Progenitor cell of endocrine pancreas (in vitro differentiated cells): ENCODE measurements around the gene PPP1R3F. TPM values are rescaled to one million over a fixed set of nuclear protein-coding genes. Genes with fewer than 3 reads are reported as not detected.

Experiments used
- DNase-seq: peaks from one replicate; pipeline ENCODE4 v3.0.0; 2021; ENCODE audit warnings: low spot score; ENCODE audit not compliant: unreplicated experiment
- H3K27ac Mint-ChIP-seq: 2 replicates; pipeline ENCODE4 v1.8.0; 2021; ENCODE audit warnings: mild to moderate bottlenecking, moderate library complexity, mixed read lengths
- H3K27me3 Mint-ChIP-seq: 2 replicates; pipeline ENCODE4 v1.8.0; 2021; ENCODE audit warnings: mixed read lengths
- H3K36me3 Mint-ChIP-seq: 2 replicates; pipeline ENCODE4 v1.8.0; 2022; ENCODE audit warnings: mixed read lengths; ENCODE audit not compliant: insufficient read depth
- H3K4me1 Mint-ChIP-seq: 2 replicates; pipeline ENCODE4 v1.8.0; 2021; ENCODE audit warnings: low read depth, mixed read lengths
- H3K4me3 Mint-ChIP-seq: 2 replicates; pipeline ENCODE4 v1.8.0; 2021; ENCODE audit warnings: low read depth, mild to moderate bottlenecking, moderate library complexity, mixed read lengths
- H3K9me3 Mint-ChIP-seq: 2 replicates; pipeline ENCODE4 v1.8.0; 2021; ENCODE audit warnings: low read depth, mixed read lengths
- total RNA-seq: library from RNA; stranded (reverse); gene quantifications from 2 replicates; pipeline ENCODE4 v1.2.1, GENCODE V29; 2021
- TF ChIP-seq, protein P1 (sequence below): fragments of 200-600 bp; sonication (generic); IDR thresholded peaks from one replicate; pipeline ENCODE4 v1.5.0; 2021; ENCODE audit warnings: antibody characterized with exemption, mild to moderate bottlenecking; ENCODE audit not compliant: unreplicated experiment

The PPP1R3F gene
- total RNA-seq, 1 donor from 2014 or later, result 10.2 TPM

DNA sequence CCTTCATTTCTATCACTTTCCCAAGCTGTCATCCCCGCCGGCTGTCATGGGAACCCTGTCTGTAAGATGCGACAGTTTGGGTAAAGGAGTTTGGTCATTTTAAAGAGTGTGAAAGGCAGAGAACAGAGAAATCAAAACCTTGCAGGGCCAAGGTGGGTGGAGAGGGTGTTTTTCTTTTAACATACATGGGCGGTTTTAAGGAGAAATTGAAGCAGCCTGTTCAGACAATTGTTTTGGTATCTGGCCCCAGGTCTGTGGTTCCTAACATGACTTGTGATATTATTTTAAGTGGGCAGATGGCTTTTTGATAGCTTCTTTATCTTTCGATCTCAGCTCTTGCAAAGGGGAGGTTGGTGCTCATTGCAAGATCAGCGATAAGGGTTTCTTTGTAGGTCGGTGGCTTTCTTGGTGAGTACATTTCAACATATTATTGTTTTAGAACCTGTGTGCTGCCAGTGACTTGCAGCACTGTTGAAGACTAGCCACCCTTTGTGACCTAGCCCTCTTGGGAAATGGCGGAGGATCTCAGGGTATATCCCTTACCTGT lies 3.7 kb downstream of the PPP1R3F start:
- no peak overlapping the region for H3K4me3 Mint-ChIP-seq

GRCh38 chrX:49276207-49276606 lies 6.6 kb downstream of the PPP1R3F start:
- H3K27me3 Mint-ChIP-seq, result no peaks in the 10 kb centered on the region
- no peak for DNase-seq
- H3K36me3 Mint-ChIP-seq, result peaks cover 6% of the 10 kb centered on the region
- peaks cover 23% of the 10 kb centered on the region for H3K4me1 Mint-ChIP-seq
- TF ChIP-seq, protein P1, sequence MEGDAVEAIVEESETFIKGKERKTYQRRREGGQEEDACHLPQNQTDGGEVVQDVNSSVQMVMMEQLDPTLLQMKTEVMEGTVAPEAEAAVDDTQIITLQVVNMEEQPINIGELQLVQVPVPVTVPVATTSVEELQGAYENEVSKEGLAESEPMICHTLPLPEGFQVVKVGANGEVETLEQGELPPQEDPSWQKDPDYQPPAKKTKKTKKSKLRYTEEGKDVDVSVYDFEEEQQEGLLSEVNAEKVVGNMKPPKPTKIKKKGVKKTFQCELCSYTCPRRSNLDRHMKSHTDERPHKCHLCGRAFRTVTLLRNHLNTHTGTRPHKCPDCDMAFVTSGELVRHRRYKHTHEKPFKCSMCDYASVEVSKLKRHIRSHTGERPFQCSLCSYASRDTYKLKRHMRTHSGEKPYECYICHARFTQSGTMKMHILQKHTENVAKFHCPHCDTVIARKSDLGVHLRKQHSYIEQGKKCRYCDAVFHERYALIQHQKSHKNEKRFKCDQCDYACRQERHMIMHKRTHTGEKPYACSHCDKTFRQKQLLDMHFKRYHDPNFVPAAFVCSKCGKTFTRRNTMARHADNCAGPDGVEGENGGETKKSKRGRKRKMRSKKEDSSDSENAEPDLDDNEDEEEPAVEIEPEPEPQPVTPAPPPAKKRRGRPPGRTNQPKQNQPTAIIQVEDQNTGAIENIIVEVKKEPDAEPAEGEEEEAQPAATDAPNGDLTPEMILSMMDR, result no peak
- H3K9me3 Mint-ChIP-seq, result peaks cover 10% of the 10 kb centered on the region
- no peak overlapping the region for H3K4me3 Mint-ChIP-seq
- H3K27ac Mint-ChIP-seq, result no peak overlapping the region

More for the DNA sequence above, 3.7 kb downstream of the PPP1R3F start:
- Mint-ChIP-seq H3K27me3 (no peaks in the 10 kb centered on the region), H3K4me1 (peaks cover 26% of the 10 kb centered on the region), H3K36me3 (peaks cover 10% of the 10 kb centered on the region), H3K27ac (no peak overlapping the region), H3K9me3 (peaks cover 12% of the 10 kb centered on the region)
- TF ChIP-seq, protein P1, result no peak
- no peak for DNase-seq

GRCh38 chrX:49276671-49277534 lies 7.3 kb downstream of the PPP1R3F start:
- Mint-ChIP-seq H3K27ac (peak overlapping the region; percentile 37), H3K27me3 (no peaks in the 10 kb centered on the region), H3K4me1 (peaks cover 18% of the 10 kb centered on the region), H3K4me3 (no peak overlapping the region), H3K36me3 (peaks cover 5% of the 10 kb centered on the region), H3K9me3 (peaks cover 9% of the 10 kb centered on the region)
- TF ChIP-seq, protein P1, result no peak
- no peak for DNase-seq

DNA sequence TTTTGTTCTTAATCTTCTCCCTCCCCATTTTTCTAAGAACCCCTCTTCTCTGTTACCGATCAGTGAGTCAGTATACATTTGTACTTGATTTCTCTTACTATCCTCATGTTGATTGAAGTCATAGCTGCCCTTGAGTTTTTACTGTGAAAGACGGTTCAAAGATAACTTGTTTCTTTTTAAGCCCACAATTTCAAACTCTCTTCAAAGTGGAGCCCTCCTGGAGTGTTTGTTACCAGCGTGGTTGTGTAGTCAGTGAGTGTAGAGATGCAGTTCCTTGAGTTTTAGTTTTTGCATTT lies 7.9 kb downstream of the PPP1R3F start:
- Mint-ChIP-seq H3K27ac (peak overlapping the region; percentile 65), H3K27me3 (no peaks in the 10 kb centered on the region), H3K36me3 (peaks cover 6% of the 10 kb centered on the region), H3K9me3 (peaks cover 11% of the 10 kb centered on the region), H3K4me3 (no peak overlapping the region), H3K4me1 (peaks cover 18% of the 10 kb centered on the region)
- TF ChIP-seq, protein P1, result no peak
- no peak for DNase-seq

DNA sequence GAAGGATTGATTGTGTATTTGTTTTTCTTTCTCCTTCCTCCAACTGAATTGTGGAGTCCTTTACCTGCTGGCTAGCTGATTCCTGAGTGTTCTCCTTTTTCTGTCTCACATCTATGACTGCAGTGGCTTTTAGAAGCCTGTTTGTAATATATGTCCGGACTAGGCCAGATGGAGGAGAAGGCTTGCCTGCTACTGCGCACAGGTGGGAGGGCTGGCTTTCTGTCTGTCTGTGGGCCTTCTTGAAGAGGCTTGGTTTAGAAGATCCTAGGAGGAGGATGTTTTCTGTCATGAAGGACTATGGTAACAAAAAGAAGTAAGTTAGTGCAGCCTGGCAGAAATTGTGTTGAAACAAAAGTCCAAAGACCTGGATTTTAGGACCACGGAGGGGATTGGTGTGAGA lies 8.5 kb downstream of the PPP1R3F start:
- H3K36me3 Mint-ChIP-seq, result peaks cover 6% of the 10 kb centered on the region
- TF ChIP-seq, protein P1, result no peak
- H3K27ac Mint-ChIP-seq, result peak overlapping the region; percentile 65
- H3K27me3 Mint-ChIP-seq, result no peaks in the 10 kb centered on the region
- no peak overlapping the region for H3K4me3 Mint-ChIP-seq
- DNase-seq, result no peak
- H3K4me1 Mint-ChIP-seq, result peaks cover 16% of the 10 kb centered on the region
- H3K9me3 Mint-ChIP-seq, result peaks cover 11% of the 10 kb centered on the region
